ENCODE measurements around the gene PLEK. TPM values are rescaled to one million over a fixed set of nuclear protein-coding genes. Genes with fewer than 3 reads are reported as not detected.

The PLEK gene
- total RNA-seq, 4 donors from 2014 or later: 3.0 to 5.2 (median 4.6) TPM; not detected in 1

DNA sequence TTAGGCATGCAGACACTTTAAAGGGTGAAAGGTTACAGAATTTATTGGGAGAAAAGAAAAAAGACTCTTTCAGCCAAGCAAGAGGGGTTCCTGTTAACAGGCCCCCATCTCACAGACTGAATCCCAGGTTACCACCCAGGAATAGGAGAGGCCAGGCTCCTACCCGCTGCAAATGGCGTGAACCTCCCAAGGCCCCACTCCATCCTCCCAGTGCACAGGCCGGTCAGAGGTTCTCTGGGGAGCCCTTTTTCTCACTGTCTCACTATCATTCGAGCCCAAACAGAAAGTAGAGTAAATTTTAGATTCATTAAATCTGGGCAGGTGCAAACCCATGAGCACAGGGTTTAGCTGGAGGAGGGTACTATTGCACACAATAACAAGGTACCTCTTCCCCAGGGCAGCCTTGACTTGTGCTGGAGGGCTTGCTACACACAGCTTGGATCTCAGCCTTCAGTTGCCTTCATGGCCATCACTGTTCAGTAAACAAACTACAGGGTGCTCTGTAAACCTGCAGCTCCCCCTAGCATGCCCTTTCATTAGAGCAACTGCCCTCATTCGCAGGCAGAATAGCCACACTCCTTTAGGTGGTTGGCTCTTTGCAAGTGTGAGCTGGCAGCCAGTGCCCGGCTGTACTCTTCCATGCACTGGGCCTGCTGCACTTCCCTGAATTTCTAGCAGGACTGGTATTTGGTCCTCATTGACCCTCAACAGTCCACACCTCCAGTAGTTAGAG lies 7.3 kb upstream of the PLEK start:
- Histone ChIP-seq H3K27me3 (no peaks in the 10 kb centered on the region), H3K4me3 (no peak overlapping the region), H3K27ac (no peak overlapping the region), H3K9me3 (no peaks in the 10 kb centered on the region), H3K4me1 (no peaks in the 10 kb centered on the region), H3K36me3 (no peaks in the 10 kb centered on the region)
- intact Hi-C loops (cut with DNase I; ENCODE audit: low total_unique reads): no loop called here
- in situ Hi-C loops (cut with MboI; ENCODE audit: low pct_ligation_motif_present in 1 of 4, low pct_unique_long_range_greater_than_20kb in 1 of 4, low sequenced_read_pairs in 3 of 4): loop anchor here in 1 of 4 donors (5.0 kb wide), 1 partner anchor 85 kb away; no protein-coding TSS in a partner anchor
- WGBS, 2 donors (ENCODE audit: low coverage in 1 of 2): 78% methylated on average over 6 of the region's 6 CpGs; no CpG with 5 or more reads in 1 of the 2 donors
- TF ChIP-seq POLR2A (IDR thresholded peaks at IDR 0.05): no peak
- TF ChIP-seq EP300 (IDR thresholded peaks at IDR 0.05; ENCODE audit: low read depth): no peak
- TF ChIP-seq, protein P1, sequence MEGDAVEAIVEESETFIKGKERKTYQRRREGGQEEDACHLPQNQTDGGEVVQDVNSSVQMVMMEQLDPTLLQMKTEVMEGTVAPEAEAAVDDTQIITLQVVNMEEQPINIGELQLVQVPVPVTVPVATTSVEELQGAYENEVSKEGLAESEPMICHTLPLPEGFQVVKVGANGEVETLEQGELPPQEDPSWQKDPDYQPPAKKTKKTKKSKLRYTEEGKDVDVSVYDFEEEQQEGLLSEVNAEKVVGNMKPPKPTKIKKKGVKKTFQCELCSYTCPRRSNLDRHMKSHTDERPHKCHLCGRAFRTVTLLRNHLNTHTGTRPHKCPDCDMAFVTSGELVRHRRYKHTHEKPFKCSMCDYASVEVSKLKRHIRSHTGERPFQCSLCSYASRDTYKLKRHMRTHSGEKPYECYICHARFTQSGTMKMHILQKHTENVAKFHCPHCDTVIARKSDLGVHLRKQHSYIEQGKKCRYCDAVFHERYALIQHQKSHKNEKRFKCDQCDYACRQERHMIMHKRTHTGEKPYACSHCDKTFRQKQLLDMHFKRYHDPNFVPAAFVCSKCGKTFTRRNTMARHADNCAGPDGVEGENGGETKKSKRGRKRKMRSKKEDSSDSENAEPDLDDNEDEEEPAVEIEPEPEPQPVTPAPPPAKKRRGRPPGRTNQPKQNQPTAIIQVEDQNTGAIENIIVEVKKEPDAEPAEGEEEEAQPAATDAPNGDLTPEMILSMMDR (IDR thresholded peaks at IDR 0.05): no peak
- no peak for TF ChIP-seq POLR2AphosphoS5 (IDR thresholded peaks at IDR 0.05)
- DNase-seq: peak; percentile 33

DNA sequence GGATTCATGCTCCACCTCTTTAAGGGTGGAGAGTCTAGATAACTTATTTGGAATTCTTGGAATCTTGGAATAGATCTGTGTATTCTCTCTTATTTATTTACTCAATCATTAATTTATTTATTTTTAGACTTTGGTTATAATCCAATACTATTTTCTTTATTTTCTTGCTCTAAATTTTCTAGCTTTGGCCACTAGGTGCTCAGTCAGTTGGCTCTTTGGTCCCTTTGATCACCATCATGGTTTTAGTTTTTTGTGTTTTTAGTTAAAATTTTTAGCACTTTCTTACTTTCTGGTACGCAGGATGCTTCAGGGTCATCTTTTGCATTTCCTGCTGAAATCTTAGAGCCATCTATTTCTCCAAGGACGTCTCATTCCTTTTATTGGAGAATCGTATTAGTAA lies 5.2 kb upstream of the PLEK start:
- WGBS, 2 donors (ENCODE audit: low coverage in 1 of 2): 77 to 94% methylated on average over 3 of the region's 3 CpGs
- intact Hi-C loops (cut with DNase I; ENCODE audit: low total_unique reads): no loop called here

DNA sequence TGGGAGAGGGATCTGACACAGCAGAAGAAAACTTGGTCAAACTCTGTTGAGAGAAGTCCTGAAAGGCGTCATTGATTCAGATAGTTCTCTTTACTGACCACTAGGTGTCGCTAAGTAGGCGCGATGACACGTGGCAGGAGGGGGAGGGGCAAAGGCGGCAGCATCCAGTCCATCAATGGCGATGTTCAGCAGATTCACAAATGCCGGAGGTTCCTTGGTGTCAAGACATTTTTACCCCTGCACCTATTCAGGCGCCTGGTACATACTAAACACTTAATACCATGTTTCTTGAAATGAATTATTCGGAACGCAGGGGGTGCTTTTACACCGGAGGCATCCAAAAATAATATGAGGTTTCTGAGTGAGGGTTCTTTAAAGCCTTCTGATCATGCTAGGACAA lies 3.0 kb upstream of the PLEK start:
- Histone ChIP-seq H3K36me3 (no peaks in the 10 kb centered on the region), H3K27ac (peak overlapping the region in 1 of 4 donors; percentile 11), H3K4me1 (no peaks in the 10 kb centered on the region), H3K4me3 (no peak overlapping the region), H3K27me3 (no peaks in the 10 kb centered on the region), H3K9me3 (no peaks in the 10 kb centered on the region)
- TF ChIP-seq EP300 (IDR thresholded peaks at IDR 0.05; ENCODE audit: low read depth) (no peak), POLR2AphosphoS5 (IDR thresholded peaks at IDR 0.05) (no peak), POLR2A (IDR thresholded peaks at IDR 0.05) (no peak)
- TF ChIP-seq, protein P1 (IDR thresholded peaks at IDR 0.05): peak; percentile 74 to 82 (median 77)
- peak; percentile 81 for DNase-seq
- intact Hi-C loops (cut with DNase I; ENCODE audit: low total_unique reads): no loop called here
- 20 to 22% methylated on average over 3 to 12 of the region's 12 CpGs for WGBS, 2 donors (ENCODE audit: low coverage in 1 of 2)
- in situ Hi-C loops (cut with MboI; ENCODE audit: low pct_ligation_motif_present in 1 of 4, low pct_unique_long_range_greater_than_20kb in 1 of 4, low sequenced_read_pairs in 3 of 4): loop anchor here in 1 of 4 donors (5.0 kb wide), 1 partner anchor 80 kb away; no protein-coding TSS in a partner anchor

More for the DNA sequence above, 5.2 kb upstream of the PLEK start:
- TF ChIP-seq POLR2A (IDR thresholded peaks at IDR 0.05) (no peak), POLR2AphosphoS5 (IDR thresholded peaks at IDR 0.05) (no peak), EP300 (IDR thresholded peaks at IDR 0.05; ENCODE audit: low read depth) (no peak)
- TF ChIP-seq, protein P1 (IDR thresholded peaks at IDR 0.05): no peak
- no peaks in the 10 kb centered on the region for H3K36me3 ChIP-seq
- no peak for DNase-seq
- in situ Hi-C loops (cut with MboI; ENCODE audit: low pct_ligation_motif_present in 1 of 4, low pct_unique_long_range_greater_than_20kb in 1 of 4, low sequenced_read_pairs in 3 of 4): loop anchor here in 2 of 4 donors (5.0 kb wide), 1 partner anchor 82 kb away; no protein-coding TSS in a partner anchor
- no peak overlapping the region for H3K27ac ChIP-seq
- H3K4me3 ChIP-seq: no peak overlapping the region
- no peaks in the 10 kb centered on the region for H3K4me1 ChIP-seq
- no peaks in the 10 kb centered on the region for H3K27me3 ChIP-seq
- no peaks in the 10 kb centered on the region for H3K9me3 ChIP-seq

DNA sequence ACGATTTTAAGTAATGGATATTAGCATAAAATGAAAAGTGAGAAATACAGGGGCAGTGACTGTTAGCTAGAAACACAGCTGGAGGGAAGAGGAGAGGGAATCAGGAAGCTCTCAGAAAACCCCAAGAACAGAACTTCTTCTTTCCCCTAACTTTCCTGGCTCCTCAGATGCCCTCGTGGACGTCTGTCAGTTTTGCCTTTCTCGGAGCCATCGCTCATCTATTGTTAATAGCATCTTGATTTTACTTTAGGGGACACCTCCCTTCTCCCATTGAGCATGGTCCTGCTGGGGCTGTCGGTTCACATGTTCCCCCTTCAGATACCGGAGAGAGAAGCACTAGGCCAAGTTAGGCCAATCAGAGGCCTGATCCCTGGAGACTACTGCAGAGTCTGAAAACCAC lies 2.3 kb upstream of the PLEK start:
- H3K27ac ChIP-seq: no peak overlapping the region
- 79 to 86% methylated on average over 5 to 7 of the region's 7 CpGs for WGBS, 2 donors (ENCODE audit: low coverage in 1 of 2)
- in situ Hi-C loops (cut with MboI; ENCODE audit: low pct_ligation_motif_present in 1 of 4, low pct_unique_long_range_greater_than_20kb in 1 of 4, low sequenced_read_pairs in 3 of 4): loop anchor here in 1 of 4 donors (5.0 kb wide), 1 partner anchor 80 kb away; no protein-coding TSS in a partner anchor

More for the DNA sequence above, 2.3 kb upstream of the PLEK start:
- TF ChIP-seq EP300 (IDR thresholded peaks at IDR 0.05; ENCODE audit: low read depth): no peak
- TF ChIP-seq, protein P1 (IDR thresholded peaks at IDR 0.05): no peak
- no peak for TF ChIP-seq POLR2A (IDR thresholded peaks at IDR 0.05)
- no peak for TF ChIP-seq POLR2AphosphoS5 (IDR thresholded peaks at IDR 0.05)
- no peak for DNase-seq
- Histone ChIP-seq H3K9me3 (no peaks in the 10 kb centered on the region), H3K4me3 (no peak overlapping the region), H3K4me1 (no peaks in the 10 kb centered on the region), H3K27me3 (no peaks in the 10 kb centered on the region), H3K36me3 (no peaks in the 10 kb centered on the region)
- intact Hi-C loops (cut with DNase I; ENCODE audit: low total_unique reads): no loop called here

All from transverse colon (tissue), 4 donors.